GM18909 (cell line): ENCODE data around the gene FOXO6.
"Not testable (repeated sequence)": the region's sequence is repeated elsewhere in the genome, so short reads cannot be mapped to it uniquely, and the experiment has no call there.

Experiments used
- ATAC-seq: cut with Tn5 transposase; IDR thresholded peaks from one replicate; pipeline ENCODE4 v1.9.1; 2021; ENCODE audit warnings: mild to moderate bottlenecking; ENCODE audit not compliant: unreplicated experiment, poor library complexity

Gene FOXO6

GRCh38 chr1:41328780-41329640 lies 32.2 kb upstream of the FOXO6 start:
- ATAC-seq: no peak

- ATAC-seq: no peak
Measured at GRCh38 chr1:41329662-41330587, 31.3 kb upstream of the FOXO6 start.

DNA sequence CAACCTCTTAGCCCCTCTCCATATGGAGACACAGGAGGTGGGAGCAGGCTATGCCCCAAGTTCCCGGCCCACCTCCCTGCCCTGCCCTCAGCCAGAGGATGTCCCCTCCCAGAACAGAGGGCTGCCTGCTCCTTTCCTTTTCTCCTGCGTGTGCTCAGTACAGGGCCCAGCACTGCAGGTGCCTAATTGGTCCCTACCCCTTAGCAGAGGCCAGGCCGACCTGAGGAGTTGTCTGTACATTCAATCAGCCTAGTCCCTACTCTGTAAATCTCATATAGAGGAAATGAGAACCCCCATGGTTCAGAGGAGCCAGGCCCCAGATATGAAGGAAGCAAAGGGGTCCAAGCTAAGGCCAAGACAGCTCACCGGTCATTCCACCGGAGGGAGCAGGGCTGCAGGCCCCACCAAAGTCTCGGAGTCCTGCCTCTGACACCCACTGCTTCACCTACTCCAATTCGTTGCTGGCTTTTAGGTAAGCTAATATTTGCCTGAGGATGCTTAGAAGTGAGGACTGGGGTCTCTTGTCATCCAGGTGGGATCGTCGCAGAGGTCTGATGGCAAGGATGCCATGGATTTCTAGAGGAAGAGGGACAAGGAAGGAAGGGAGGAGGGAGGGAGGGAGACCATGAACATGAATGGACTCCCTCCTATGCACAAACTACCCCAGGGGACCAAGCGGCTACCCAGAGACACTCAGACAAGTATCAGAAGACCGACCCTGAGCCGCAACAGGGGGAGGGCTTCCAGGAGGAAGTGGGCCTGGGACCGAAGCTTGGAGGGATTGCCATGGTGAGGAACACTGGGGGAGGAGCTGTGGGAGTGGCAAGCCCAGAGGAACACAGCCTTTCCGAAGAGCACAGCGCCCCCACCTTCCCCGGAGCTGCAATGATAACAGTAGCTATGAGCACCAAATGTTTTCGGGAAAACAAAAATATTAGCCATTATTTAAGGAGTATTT lies 30.4 kb upstream of the FOXO6 start:
- ATAC-seq: no peak

GRCh38 chr1:41331546-41331917 lies 29.7 kb upstream of the FOXO6 start:
- ATAC-seq: no peak

GRCh38 chr1:41332161-41332560 lies 29.1 kb upstream of the FOXO6 start:
- not testable (repeated sequence) for ATAC-seq

- ATAC-seq: no peak
Measured at GRCh38 chr1:41333146-41333784, 28.0 kb upstream of the FOXO6 start.

DNA sequence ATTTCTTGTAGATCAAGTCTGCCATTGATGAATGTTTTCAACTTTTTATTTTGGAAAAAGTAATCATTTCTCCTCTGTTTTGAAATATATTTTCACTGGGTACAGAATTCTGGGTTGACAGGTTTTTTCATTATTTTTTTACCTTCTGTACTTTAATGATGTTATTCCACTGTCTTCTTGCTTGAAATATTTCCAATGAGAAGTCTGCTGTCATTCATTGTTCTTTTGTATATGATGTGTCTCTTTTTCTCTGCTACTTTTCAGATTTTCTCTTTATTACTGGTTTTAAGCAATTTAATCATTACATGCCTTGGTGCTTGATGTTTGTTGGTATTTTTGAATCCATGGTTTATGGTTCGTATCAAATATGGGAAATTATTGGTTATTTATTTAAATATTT lies 22.4 kb upstream of the FOXO6 start:
- ATAC-seq: no peak

DNA sequence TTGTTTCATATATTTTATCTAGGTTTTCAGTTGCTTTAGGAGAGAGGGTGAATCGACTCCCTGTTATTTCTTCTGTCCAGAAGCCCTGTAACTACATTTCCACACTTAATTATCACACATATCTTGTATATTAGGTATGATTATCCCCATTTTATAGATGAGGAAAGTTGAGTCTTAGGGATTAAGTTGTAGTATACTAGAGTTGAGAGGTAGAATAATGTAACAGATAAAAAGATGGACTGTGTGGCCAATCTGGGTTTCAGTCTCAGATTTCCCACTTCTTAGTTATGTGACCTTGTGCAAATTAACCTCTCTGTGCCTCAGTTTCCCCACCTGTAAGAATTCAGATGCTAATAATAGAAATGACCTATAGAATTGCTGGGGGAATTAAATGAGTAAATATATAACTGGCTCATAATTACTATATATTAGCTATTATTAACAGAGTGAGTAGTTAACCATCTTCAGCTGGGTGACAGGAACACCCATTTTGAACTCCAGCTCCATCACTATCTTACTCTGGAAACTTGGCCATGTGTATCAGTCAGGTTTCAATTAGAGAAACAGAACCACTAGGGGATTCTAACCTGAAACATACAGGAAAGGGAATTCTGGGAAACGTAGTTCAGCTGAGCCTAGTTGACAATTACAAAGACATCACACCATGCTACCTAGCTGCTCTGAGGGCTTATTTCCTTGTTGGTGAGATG lies 20.4 kb upstream of the FOXO6 start:
- ATAC-seq: no peak

DNA sequence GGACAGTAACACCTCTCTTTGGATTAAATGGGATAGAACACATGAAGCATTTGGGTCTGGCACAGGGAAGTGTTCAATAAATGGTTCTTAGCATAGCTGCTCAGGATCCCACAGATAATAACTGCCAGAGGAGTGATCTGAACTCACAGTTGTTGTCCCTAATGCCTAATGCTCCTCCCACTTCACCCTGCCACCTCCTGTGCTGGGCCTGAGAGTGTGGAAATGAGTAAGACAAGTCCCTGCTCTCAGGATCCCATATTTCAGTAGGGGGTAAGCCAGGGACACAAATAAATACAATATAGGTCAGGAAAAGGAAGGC lies 19.9 kb upstream of the FOXO6 start:
- ATAC-seq: no peak

DNA sequence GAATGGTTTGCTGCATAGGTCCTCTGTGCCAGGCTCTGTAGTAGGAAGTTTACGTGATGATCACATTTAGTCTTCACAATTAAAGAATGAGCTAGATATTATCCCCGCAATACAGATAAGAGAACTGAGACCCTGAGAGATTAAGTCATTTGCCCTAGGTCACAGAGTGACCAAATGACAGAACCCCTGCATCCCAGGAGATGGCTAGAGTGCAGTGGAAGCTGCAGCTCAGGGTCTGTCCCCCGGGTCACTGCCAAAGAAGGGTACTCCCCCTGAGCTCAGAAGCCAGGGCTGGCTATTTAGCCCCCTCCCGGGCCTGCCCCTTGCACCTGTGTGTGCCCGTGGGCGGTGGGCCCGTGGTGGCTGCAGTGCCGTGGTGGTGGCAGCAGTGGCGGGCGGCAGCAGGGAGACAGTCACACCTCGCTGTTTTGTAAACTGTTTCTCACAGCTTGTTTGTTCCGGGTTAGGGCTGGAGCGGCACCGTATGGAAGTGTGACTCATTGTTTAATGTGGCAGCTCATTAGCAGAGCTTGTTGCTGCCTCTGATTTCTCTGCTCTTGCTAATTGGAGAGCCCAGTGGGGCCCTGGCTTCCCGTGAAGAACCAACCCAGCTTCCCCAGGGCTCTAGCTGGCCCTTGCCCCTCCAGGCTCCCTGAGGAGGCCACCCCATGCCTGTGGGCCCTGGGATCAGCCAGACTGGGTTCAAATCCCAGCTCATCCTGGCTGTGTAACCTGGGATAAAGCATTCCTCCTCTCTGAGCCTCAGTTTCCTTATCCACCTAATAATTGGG lies 19.3 kb upstream of the FOXO6 start:
- ATAC-seq: no peak

DNA sequence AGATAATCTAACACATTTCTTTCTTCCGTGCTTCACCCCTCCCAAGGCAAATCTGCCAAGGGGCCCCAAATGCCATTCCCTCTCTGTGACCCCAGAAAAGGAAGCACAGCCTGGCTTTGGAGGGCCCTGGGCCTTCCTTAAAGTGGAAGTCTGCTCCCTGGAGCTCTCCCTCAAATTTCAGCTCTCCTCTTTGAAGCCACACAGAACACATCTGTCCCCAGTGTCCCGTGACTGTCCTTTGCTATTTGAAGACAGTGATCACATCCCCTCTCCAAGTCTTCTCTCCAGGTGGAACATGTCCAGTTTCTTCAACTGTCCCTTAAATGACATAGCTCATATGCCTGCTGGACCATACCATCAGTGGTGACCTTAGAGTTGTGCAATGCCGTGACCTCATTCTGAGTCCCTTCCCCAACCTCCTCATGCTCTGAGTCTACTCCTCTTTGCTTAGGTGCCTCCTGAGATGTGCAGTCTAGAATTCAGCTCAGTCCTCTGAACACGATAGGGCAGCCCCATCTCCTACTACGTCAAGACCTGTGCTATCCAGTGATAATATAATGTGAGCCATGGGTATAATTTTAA lies 18.4 kb upstream of the FOXO6 start:
- ATAC-seq: no peak

DNA sequence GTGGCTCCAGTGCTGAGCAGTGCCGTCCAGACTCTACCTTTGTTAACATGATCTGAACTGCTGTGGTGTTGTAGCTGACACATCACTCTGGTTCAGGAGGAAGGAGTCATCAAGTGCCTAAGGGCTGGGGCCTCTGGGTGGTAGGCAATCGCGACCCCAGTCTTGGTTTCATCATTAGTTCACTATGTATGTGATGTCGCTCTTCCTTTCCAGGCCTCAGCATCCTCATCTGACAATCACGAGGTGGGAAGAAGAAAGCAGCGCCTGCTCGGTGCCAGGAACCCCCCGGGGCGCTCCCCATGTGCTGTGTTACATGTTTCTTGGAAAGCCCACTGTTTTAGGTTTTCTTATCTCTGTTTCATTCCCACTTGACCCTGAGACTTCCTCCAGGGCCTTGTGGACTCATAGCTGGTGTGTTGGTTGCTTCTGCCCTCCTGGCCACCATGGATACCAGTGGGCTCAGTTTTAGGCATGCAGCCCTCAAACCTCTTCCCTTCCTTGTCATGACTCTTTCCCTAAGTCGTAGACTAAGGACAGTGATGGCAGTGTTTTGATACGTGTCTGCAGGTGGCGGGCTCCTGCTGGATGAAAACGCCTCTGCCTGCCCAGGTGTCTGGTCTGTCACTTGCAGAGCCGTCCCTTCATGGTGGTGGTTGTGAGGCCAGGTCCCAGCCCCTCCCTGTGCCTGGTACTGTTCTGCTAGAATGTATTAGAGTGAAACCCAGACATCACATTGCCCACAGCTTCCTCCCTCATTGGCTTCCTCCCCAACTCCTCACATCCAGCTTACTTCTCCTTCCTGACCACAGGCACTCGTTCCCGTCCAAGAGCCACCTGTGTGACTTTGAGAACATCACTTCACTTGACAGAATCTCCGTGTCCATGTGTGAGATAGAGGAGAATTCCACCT lies 17.2 kb upstream of the FOXO6 start:
- ATAC-seq: no peak

DNA sequence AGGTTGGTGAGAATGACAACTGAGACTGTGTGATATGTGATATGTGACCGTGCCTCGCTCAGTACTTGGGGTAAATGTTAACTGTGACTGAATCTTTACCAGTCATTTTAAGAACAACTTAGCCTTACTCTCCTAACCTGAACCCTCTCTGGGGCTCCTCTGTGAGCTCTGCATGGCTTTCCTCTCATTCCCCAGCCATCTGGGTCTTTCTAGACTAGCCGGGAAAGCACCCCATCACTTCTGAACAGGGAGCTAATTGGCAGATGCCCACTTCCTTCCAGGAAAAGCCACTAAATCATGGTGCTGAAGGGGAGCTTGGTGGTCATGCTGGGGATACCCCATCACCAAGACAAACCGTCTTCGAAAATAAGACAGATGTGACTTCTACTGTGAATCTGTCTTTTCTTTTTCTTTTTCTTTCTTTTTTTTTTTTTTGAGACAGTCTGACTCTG lies 16.5 kb upstream of the FOXO6 start:
- no peak for ATAC-seq

- ATAC-seq: no peak
Measured at GRCh38 chr1:41345434-41346075, 15.7 kb upstream of the FOXO6 start.

DNA sequence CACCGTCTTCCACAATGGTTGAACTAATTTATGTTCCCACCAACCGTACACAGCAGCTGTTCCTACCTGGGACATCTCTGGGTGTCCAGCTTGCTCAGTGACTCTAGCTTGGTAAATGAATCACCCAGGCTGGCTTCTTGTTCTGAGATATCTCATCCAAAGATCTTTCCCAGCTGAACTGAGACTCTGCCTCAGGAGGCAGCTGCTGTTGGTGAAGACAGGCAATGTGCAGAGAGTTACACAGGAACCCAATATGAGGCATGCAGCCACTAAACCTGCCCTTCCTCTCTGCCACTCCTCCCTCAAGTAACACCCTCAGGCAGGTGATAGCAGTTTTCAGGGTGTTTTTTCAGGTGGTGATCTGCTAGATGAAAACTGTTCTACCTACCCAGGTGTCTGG lies 14.0 kb upstream of the FOXO6 start:
- ATAC-seq: no peak

- ATAC-seq: no peak
Measured at GRCh38 chr1:41348394-41348793, 12.8 kb upstream of the FOXO6 start.
